Fibroblast of skin of left biceps (primary cell): ENCODE measurements around the gene MTERF2.
A peak's percentile ranks its signal among the peaks of the same experiment; 100 is the strongest.
"Not testable (repeated sequence)": the region's sequence is repeated elsewhere in the genome, so short reads cannot be mapped to it uniquely, and the experiment has no call there.

ENCODE experiments used
- DNase-seq, 2 experiments: peaks; one replicate each; pipeline ENCODE4 v3.0.0-alpha.2; 2013; ENCODE audit warnings: low read depth in 2 of 2

MTERF2 gene, protein sequence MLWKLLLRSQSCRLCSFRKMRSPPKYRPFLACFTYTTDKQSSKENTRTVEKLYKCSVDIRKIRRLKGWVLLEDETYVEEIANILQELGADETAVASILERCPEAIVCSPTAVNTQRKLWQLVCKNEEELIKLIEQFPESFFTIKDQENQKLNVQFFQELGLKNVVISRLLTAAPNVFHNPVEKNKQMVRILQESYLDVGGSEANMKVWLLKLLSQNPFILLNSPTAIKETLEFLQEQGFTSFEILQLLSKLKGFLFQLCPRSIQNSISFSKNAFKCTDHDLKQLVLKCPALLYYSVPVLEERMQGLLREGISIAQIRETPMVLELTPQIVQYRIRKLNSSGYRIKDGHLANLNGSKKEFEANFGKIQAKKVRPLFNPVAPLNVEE

DNA sequence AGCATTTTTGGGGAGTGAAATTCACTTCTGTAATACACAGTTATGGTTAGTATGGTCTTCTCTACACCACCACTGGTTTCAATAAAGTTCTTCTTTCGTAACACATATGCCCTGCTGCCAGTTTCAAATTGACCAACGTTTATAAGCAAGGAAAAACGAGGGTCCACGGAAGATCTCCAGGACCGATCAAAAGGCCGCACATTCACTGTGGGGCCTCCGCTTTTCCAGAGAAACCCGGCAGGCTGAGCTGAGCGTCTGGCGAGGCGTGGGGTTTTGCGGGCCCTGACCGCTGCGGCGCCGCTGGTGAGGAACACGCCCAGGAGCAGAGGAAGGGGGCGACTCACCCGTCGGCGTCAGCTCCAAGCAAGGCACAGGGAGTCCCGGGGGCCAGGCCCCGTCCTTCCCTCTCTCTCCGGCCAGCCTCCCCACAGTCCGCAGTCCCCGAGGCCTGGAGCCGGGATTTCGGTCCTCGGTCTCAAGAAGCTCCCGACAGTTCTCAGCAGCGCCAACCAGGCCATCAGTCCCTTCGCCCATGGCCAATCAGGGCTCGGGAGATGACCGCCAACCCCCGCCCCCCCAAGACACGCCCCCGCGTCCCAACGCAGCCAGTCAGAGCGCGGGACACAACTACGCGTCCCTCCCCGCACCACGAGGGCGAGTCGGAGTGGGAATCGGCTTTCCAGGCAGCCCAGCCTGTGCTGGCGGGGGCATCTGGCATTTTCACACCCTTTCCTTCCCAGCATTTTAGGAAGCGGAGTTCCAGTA is at the start of gene MTERF2:
TSS of gene MTERF2 (minus strand) at position 522 of the 765 bp plus-strand sequence. CDS start 8,432 bp downstream, outside the sequence.
- peak; percentile 81 for DNase-seq

DNA sequence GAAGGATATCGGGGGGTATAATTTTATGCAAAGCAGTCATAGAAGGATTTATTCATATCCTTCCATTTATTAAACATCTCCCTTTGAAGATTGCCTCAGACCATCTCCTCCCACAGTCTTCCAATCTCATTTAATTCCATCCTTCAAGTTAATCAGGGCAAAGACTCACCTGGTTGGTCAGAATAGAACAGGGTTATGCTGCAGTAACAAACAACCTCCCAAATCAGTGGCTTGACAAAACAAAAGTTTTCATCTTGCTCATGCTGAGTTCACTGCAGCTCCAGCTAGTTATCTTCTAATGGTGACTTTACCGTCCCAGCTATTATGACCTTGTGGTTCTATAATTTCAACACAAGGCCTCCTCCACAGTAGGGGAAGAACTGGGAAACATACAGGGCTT is 48.8 kb upstream of the MTERF2 start:
- DNase-seq = no peak

DNA sequence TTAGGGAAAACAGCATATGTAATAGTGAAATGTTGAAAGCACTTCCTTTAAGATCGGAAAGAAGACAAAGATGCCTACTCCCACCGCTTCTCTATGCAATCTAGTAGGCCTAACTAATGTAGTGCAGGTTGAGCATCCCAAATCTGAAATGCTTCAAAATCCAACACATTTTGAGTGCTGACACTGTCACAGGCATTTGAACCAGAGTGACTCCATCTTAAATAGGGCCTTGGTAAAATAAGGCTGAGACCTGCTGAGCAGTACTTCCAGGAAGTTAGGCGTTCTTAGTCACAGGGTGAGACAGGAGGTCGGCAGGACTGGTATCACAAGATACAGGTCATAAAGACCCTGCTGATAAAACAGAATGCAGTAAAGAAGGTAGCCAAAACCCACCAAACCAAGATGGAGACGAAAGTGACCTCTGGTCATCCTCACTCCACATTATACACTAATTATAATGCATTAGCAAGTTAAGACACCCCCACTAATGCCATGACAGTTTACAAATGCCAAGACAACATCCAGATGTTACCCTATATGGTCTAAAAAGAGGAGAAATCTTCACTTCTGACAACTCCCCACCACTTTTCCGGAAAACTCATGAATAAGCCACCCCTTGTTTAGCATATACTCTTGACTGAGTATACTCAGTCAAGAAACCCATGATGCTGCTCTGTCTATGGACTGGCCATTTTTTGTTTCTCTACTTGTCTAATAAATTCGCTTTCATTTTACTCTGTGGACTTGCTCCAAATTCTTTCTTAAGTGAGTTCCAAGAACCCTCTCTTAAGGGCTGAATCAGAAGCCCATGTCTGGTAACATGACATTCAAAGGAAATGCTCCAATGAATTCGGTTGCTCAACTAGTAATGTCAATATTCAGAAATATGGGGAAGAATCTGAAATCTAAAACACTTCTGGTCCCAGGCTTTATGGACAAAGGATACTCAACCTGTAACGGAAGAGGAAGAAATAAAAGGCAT is 47.1 kb upstream of the MTERF2 start:
- no peak for DNase-seq

DNA sequence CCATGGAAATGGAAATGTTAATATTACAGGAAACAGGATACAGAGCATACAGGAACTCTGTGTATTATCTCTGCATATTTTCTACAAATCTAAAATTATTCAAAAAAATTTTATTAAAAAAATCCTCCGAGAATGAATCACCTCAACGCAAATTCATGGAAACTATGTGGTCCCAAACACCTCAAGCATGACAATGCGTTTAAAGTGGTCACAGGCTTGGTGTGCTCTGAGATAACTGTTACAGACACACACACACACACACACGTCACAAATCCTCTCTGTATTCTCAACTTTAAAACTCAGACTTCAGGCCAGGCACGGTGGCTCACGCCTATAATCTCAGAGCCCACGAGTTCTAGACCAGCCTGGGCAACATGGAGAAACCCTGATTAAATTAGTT is 45.3 kb upstream of the MTERF2 start:
- no peak for DNase-seq

DNA sequence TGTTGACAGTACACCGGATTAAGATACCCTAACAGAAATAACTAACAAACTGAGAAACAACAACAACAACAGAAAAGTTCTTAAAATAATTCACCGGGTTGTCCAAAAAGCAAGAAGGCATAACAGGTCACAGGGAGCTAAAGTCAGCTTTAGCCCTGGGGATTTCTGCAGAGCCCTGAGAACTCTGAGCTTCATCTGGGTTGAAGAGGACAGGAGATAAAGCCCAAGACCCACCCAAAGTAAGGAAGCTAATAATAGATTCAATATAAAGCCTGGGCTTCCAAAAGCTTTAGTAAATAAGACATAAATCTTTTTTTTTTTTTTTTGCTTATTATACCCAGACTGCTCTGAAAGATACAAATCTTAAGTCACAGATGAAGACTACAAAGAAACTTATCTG is 44.1 kb upstream of the MTERF2 start:
- no peak for DNase-seq

DNA sequence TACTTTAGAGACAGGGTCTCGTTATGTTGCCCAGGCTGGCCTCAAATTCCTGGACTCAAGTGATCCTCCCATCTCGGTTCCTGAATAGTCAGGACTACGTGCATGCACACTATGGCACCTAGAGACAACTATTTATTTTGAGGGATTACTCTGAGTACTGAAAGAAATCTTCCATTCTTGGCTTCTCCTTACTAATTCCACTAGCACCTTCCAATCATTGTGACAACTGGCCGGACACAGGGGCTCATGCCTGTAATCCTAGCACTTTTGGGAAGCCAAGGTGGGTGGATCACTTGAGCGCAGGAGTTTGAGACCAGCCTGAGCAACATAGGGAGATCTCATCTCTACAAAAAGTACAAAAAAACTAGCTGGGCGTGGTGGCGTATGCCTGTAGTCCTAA is 42.1 kb upstream of the MTERF2 start:
- DNase-seq = no peak

DNA sequence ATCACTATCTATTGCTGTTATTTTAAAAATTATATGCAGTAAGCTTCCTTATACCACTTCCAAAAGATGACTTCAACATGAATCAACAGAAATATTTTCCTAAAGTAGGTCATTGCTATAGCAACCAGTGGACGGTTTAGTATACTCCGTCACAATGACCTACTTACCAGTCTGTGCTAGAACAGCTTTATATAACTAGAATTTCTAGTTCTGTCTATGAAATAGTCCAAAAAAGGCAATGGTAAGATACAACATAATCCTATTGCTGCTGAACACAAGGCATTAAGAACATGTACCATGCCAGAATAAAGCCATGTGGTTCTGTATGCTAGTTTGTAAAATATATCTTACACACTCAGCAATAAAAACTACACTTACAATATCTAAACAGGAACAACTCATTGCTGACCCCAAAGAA is 40.7 kb upstream of the MTERF2 start:
- DNase-seq = peak; percentile 84 to 86

DNA sequence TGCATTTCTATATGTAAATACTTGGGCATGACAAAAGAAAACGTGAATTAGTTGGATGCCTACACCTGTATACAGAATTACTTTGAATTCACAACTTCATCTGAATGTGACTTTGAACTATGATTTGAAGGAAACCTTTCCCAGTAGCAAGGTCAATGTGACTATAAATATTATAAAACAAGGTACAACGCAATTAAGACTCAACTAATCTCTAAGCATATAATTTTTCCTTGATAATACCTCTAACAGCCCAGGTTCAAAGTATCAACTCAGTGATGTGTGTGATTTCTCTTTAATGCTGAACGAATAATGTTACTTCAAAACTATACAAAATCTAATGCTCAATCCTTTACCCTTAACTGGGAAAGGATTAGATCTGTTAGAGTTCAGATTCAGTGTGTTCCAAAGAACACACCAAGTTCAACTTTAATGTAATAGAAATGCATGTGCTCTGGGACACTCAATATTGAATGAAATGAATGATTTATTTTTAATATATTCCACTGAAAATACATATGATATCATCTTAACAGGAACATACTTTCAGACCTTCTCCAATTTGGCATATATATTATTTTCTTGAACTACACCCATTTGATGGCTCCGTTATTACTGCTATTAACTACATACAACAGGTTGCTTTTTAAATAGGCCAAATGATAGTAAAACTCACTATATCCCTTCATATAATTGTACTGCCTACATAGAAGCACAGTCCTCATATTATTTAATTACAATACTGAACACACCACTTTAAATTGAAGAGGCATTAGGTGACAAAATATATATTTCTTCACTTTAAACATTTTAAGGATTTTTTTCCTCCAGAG is 40.1 kb upstream of the MTERF2 start:
- no peak for DNase-seq

DNA sequence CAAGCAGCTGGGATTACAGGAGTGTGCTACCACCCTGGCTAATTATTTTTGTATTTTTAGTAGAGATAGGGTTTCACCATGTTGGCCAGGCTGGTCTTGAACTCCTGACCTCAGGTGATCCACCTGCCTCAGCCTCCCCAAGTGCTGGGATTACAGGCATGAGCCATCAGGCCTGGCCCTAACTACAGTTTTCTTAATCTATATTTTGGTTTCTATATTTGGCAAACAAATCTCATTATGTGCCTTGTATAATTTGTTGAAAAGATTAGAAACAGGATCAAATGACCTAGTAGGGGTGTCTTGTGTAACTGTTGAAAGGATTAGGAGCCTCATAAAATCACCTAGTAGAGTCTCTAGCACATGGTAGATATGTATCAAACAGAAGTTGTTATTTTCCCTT is 39.4 kb upstream of the MTERF2 start:
- DNase-seq = not testable (repeated sequence)

DNA sequence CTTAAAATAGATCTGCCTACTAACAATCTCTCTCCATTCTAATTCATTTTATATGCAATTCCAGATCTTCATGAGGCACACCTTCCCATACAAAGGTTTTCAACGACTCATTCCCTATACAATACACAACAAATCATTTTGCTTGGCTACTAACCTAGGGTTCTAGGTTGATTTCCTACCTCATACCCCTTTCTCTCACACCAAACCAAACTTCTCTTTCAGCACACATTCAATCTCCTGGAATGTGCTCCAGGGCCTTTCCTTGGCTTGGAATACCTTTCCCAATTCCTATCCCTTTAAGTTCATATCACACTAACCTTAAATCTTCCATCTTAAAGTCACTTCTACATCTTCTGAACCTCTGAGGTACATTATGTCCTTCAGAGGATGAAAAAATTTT is 38.7 kb upstream of the MTERF2 start:
- no peak for DNase-seq

DNA sequence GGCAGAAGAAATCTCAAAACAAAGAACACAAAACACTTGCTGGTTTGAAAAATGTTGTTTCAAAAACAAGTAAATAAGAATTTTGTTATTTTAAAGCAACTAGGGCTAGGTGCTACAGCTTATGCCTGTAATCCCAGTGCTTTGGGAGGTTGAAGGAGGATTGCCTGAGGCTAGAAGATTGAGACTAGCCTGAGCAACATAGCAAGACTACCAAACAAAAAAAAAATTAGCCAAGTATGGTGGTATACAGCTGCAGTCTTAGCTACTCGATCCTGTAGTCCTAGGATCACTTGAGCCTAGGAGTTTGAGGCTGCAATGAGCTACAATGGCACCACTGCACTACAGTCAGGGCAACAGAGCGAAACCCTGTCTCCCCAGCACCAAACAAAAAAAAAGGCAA is 32.6 kb upstream of the MTERF2 start:
- no peak for DNase-seq

DNA sequence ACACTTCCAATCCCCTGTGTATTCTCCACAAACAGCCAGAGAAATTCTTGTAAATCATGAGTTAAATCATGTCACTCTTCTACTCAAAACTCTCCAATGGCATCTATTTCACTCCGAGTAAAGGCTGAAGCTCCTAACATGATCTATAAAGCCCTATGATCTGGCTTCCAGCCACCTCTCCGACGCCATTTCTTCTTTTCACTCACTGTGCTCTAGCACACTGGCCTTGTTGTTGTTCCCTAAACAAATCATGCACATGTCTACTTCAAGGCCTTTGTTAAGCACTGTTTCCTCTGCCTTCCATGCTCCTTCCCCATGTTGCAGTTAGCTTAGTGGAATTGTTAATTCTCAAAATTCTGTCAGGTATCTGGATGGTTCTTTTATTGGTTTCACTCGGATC is 30.1 kb upstream of the MTERF2 start:
- no peak for DNase-seq

DNA sequence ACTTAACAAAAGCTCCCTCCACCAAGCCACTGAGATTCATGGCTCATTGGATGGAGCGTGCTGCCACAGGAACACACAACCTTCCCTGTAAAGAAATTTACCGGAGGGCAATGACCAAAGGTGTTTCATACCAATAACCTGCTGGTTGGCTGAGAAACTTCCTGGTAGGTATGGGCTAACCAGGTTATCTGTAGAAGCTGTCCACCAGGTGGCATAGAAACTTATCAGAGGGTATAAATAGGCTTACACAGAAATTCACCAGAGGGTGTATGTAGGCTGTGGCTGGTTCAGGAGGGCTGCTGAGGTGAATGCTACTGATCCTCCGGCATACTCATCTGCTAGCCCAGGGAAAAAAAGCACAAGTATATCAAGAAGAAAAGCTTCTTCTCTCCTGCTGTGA is 27.1 kb upstream of the MTERF2 start:
- no peak for DNase-seq

DNA sequence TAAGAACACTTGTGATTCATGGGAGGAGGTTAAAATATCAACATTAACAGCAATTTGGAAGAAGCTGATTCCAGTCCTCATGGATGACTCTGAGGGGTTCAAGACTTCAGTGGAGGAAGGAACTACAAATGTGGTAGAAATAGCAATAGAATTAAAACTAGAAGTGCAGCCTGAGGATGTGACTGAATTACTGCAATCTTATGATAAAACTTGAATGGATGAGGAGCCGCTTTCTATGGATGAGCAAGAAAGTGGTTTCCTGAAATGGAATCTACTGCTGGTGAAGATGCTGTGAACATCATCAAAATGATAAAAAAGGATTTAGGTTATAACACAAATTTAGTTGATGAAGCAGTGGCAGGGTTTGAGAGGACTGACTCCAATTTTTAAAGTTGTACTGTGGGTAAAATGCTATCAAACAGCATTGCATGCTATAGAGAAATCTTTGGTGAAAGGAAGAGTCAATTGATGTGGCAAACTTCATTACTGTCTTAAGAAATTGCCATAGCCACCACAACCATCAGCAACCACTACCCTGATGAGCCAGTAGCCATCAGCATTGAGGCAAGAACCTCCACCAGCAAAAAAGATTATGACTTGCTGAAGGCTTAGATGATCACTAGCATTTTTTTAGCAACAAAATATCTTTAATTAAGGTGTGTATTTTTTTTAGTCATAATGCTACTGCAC is 25.9 kb upstream of the MTERF2 start:
- no peak for DNase-seq

DNA sequence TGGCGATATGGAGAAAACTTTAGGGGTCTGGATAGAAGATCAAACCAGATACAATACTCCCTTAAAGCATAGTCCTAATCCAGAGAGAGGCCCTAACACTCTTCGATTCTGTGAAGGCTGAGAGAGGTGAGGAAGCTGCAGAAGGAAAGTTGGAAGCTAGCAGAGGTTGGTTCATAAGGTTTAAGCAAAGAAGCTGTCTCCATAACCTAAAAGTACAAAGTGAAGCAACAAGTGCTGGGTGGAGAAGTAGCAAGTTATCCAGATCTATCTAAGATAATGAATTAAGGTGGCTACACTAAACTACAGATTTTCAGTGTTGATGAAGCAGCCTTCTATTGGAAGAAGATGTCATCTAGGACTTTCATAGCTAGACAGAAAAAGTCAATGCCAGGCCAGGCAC is 24.6 kb upstream of the MTERF2 start:
- DNase-seq = no peak

DNA sequence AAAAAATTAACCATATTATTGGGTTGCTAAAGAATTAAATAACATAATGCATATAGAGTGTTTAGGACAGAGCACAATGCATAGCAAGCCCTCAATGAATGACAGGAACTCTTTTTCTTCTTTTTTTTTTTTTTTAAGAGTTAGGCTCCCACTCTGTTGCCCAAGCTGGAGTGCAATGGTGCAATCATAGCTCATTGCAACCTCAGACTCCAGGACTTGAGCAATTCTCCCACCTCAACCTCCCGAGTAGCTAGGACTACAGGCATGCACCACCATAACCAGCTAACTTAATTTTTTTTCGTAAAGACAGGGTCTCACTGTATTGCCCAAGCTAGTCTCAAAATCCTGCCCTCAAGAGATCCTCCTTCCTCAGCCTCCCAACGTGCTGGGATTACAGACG is 20.5 kb upstream of the MTERF2 start:
- no peak for DNase-seq

DNA sequence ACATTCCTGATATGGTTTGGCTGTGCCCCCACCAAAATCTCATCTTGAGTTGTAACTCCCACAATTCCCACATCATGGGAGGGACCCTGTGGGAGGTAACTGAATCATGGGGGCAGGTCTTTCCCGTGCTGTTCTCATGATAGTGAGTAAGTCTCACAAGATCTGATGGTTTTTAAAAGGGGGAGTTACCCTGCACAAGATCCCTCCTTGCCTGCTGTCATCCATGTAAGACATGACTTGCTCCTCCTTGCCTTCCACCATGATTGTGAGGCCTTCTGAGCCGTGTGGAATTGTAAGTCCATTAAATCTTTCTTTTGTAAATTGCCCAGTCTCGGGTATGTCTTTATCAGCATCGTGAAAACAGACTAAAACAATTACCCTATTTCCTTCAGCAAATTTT is 15.7 kb upstream of the MTERF2 start:
- not testable (repeated sequence) for DNase-seq

DNA sequence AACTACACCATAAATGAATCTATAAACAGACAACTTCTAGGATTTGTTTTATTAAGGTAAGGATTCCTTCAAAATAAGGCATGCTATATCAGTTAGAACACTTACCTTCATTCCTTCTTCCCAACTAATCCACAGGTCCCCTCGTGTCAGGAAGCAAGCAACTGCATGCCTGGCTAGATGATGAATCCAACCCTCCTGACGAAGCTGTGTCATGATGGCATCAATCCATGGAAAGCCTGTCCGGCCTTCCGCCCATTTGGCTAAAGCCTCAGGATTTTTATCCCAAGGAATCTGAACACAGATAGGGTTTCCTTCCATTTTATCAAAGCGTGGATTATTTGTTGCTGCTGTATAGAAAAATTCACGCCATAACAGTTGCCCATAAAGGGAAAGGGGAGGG is 12.5 kb upstream of the MTERF2 start:
- DNase-seq = no peak

DNA sequence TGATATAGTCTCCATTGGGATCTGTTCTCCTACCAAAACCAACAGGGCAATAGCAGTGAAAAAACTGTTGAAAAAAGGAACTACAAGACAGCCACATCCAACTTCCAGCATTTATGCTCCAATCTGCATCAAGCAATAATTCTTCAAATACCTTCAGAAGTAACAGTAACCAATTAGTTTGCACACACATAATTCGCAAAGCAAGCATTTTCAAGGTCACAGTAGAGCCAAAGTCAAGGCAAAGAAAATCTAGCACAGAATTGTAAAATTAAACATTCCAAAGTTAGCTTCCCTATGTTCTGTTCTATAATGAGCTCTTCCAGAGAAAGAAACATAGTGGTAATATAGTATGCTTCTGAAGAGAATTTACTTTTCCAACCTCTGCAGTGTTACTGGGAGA is 11.0 kb upstream of the MTERF2 start:
- DNase-seq = no peak

DNA sequence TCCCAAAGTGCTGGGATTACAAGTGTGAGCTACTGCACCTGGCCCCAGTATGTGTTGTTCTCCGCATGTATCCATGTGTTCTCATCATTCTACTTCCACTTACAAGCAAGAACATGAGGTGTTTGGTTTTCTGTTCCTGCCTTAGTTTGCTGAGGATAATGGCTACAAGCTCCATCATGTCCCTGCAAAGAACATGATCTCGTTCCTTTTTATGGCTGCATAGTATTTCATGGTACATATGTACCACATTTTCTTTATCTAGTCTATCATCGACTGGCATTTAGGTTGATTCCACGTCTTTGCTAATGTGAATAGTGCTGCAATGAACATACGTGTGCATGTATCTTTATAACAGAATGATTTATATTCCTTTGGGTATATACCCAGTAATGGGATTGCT is 9.2 kb upstream of the MTERF2 start:
- not testable (repeated sequence) for DNase-seq
